ENCODE data around the gene FFAR1.

FFAR1 gene

GRCh38 chr19:35395382-35396199 is 47.9 kb downstream of the FFAR1 start:
- no peak for DNase-seq

GRCh38 chr19:35396240-35396885 is 48.7 kb downstream of the FFAR1 start:
- DNase-seq: no peak

- no peak for DNase-seq
These were observed 49.4 kb downstream of the FFAR1 start for GRCh38 chr19:35397064-35397463.

All from activated naive CD4-positive, alpha-beta T cell treated with anti-CD3 and anti-CD28 coated beads, Interleukin-2, amount 50 U/mL, for 16 hours (primary cell).